Psoas muscle (tissue), 8 donors: Measurements from ENCODE around the gene PDE4D. TPM values are rescaled to one million over a fixed set of nuclear protein-coding genes. Genes with fewer than 3 reads are reported as not detected.

Experiments
- ATAC-seq, 4 donors: fragments of 200-7000 bp; cut with Tn5 transposase; one replicate each; pipeline ENCODE4 v1.9.1; 2020; ENCODE audit warnings: moderate library complexity in 3 of 4, mild to moderate bottlenecking in 2 of 4
- DNase-seq, 2 donors: peaks; one replicate each; pipeline ENCODE4 v3.0.0-alpha.2; 2020
- H3K27ac ChIP-seq: fragments of 200-600 bp; one replicate; pipeline ENCODE4 v1.8.0; 2022
- H3K27me3 ChIP-seq, 3 donors: fragments of 200-600 bp in 1 of 3; one replicate each; pipeline versions ENCODE4 v1.6.1 to v1.8.0; 2013 to 2022; ENCODE audit warnings: low read length in 2 of 3, mild to moderate bottlenecking in 2 of 3, moderate library complexity in 1 of 3; ENCODE audit not compliant: insufficient read depth in 3 of 3
- H3K36me3 ChIP-seq, 2 donors: fragments of 200-600 bp in 1 of 2; one replicate each; pipeline versions ENCODE4 v1.6.1 to v1.8.0; 2013 to 2022; ENCODE audit warnings: low read depth in 1 of 2, mild to moderate bottlenecking in 1 of 2, moderate library complexity in 1 of 2; ENCODE audit not compliant: insufficient read depth in 1 of 2
- H3K4me1 ChIP-seq: fragments of 200-600 bp; one replicate; pipeline ENCODE4 v1.8.0; 2022
- H3K4me3 ChIP-seq: fragments of 200-600 bp; one replicate; pipeline ENCODE4 v1.8.0; 2022; ENCODE audit warnings: mild to moderate bottlenecking
- H3K9me3 ChIP-seq: fragments of 200-600 bp; one replicate; pipeline ENCODE4 v1.8.0; 2022
- CTCF ChIP-seq: fragments of 200-600 bp; IDR thresholded peaks from one replicate; pipeline ENCODE4 v1.8.0; 2022; ENCODE audit warnings: antibody characterized with exemption
- WGBS, 3 donors: extraction: QIAGEN DNeasy Blood & Tissue Kit; methylation state at CpG; one replicate each; pipeline versions ENCODE4 v1.1.6 to v1.1.7; 2013; 5-methylcytosine and 5-hydroxymethylcytosine counted together
- intact Hi-C, 2 donors: fragments of 100-400 bp; cut with DNase I; formaldehyde crosslinking; loops; one replicate each; pipeline versions ENCODE4 v1.11.0 to v1.14.2; 2022
- long read RNA-seq, 2 donors: library from polyadenylated mRNA; unstranded; transcript quantifications; one replicate each; pipeline ENCODE4 v2.0.0, GENCODE V29; 2021
- polyA plus RNA-seq, 3 donors: library from polyadenylated mRNA; stranded (reverse); fragments of 200-250 nt; gene quantifications; one replicate each; pipeline ENCODE4 v1.2.3, GENCODE V29; 2013
- total RNA-seq, 4 donors: library from RNA; stranded (reverse); fragmentation: NEBNext Ultra II Directional in 2 of 4; extraction: Animal tissue kit (Norgen Biotek cat#: 25700) in 2 of 4; gene quantifications; one replicate each; pipeline versions ENCODE4 v1.2.1 to v1.2.4, GENCODE V29; 2021 to 2023
- donor health status: healthy with polysubstance abuse.
- donor health status: DM: no; HTN: no; CAD: no; lungs with moderate emphysema.
- donor health status: Bipolar disorder and iron deficiency.
- donor health status: healthy.
- donor health status: DM: yes; HTN: yes; CAD: no.
- donor health status: DM: no; HTN: no; CAD: no.
- donor health status: DM: no; HTN: no; CAD: no.
- donor health status: DM: yes; HTN: yes; CAD: no.

The PDE4D gene
- total RNA-seq (100 to 1,000 TPM in 3 of 4 donors, 10 to 100 TPM in 1; 88.7 to 283 (median 229) TPM), polyA plus RNA-seq (10 to 100 TPM; 42.6 to 60.3 (median 46.3) TPM)
- long read RNA-seq, donor 1, transcript PDE4D-204 (11 exons, 2,969 nt), result major isoform, 18 of 65 reads
- long read RNA-seq, donor 1, transcript PDE4D-223 (10 exons, 2,175 nt), result minor isoform, 11 of 65 reads
- long read RNA-seq, donor 1, partial matches to known transcripts, result 11 of 65 reads
- long read RNA-seq, donor 1, other reads (novel, unspliced or antisense), result 22 of 65 reads
- long read RNA-seq, donor 2, transcript PDE4D-223 (10 exons, 2,175 nt), result minor isoform, 6 of 96 reads
- long read RNA-seq, donor 2, transcript PDE4D-204 (11 exons, 2,969 nt), result major isoform, 12 of 96 reads
- long read RNA-seq, donor 2, partial matches to known transcripts, result 9 of 96 reads
- long read RNA-seq, donor 2, other reads (novel, unspliced or antisense), result 67 of 96 reads

GRCh38 chr5:59893429-59894227, at the start of gene PDE4D:
PDE4D (minus strand) TSS chr5:59893726.
- Histone ChIP-seq H3K27ac (no peak within 1 kb of the TSS), H3K9me3 (no peaks in the 10 kb centered on the region), H3K4me3 (peak within 1 kb of the TSS; percentile 35), H3K4me1 (no peaks in the 10 kb centered on the region), H3K36me3 (no peaks in the 10 kb centered on the region), H3K27me3 (peaks cover 4 to 45% (median 16%) of the 10 kb centered on the region in 3 donors)
- ATAC-seq (peak in 2 of 4 donors; percentile 23 to 43), DNase-seq (peak; percentile 43 to 59)
- no peak for TF ChIP-seq CTCF
- WGBS, 3 donors, result 1 to 2% (median 2%) methylated on average over 30 to 63 of the region's 63 CpGs
- intact Hi-C loops, result no loop called here

DNA sequence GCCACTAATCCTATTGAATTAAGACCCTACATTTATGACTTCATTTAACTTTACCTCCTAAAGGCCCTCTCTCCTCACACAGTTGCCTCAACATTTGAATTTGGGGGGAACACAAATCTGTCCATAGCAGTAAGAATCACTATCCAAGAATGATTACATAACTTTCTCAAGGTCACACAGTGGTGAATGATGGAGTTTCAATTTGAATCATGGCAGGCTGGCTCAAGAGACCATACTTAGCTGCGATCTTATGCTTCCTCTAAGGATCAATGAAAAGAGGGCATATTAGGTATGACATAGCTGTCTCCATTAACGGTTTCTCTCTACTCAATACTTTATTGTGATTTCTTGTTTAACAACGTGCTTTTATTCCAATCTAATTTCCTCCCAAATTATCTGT, 44.1 kb upstream of the PDE4D start:
- Histone ChIP-seq H3K27me3 (peaks cover 0 to 2% (median 0%) of the 10 kb centered on the region in 3 donors), H3K27ac (no peak overlapping the region), H3K9me3 (no peaks in the 10 kb centered on the region), H3K4me3 (no peak overlapping the region), H3K4me1 (no peaks in the 10 kb centered on the region), H3K36me3 (no peaks in the 10 kb centered on the region)
- DNase-seq (no peak), ATAC-seq (no peak)
- whole genome bisulfite sequencing, 3 donors, result 71 to 80% (median 74%) methylated on average over 3 of the region's 3 CpGs
- TF ChIP-seq CTCF, result no peak
- intact Hi-C loops, result loop anchor here in 1 of 2 donors (5.0 kb wide), 1 partner anchor 1545 kb away; no protein-coding TSS in a partner anchor

DNA sequence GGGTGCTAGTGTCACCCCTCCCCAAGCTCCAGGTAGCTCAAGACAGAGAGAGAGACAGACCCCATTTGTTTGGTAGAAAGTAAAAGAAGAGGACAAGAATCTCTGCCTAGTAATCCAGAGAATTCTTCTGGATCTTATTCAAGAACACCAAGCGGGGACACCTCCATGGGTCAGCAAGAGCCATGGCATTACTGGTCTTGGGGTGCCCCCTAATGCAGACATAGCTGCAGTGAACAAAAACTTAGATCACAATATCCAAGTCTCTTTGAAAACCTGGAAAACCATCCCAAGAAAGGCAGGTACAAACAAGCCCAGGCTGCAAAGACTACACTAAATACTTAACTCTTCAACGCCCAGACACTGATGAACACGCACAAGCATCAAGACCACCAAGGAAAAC, 29.9 kb upstream of the PDE4D start:
- no peaks in the 10 kb centered on the region for H3K4me1 ChIP-seq
- no peaks in the 10 kb centered on the region for H3K36me3 ChIP-seq
- no peaks in the 10 kb centered on the region for H3K27me3 ChIP-seq
- no peak for DNase-seq
- peak; percentile 15 for TF ChIP-seq CTCF
- ATAC-seq, result no peak
- 80 to 93% (median 90%) methylated on average over 3 of the region's 3 CpGs for WGBS, 3 donors
- intact Hi-C loops, result no loop called here
- no peak overlapping the region for H3K27ac ChIP-seq
- H3K9me3 ChIP-seq, result no peaks in the 10 kb centered on the region
- no peak overlapping the region for H3K4me3 ChIP-seq

- Histone ChIP-seq H3K4me1 (no peaks in the 10 kb centered on the region), H3K4me3 (no peak overlapping the region), H3K36me3 (no peaks in the 10 kb centered on the region), H3K27ac (no peak overlapping the region), H3K27me3 (no peaks in the 10 kb centered on the region), H3K9me3 (no peaks in the 10 kb centered on the region)
- TF ChIP-seq CTCF, result no peak
- intact Hi-C loops, result no loop called here
- 34 to 38% (median 38%) methylated on average over 1 of the region's 1 CpG for WGBS, 3 donors
- ATAC-seq (no peak), DNase-seq (no peak)
These were observed 28.7 kb upstream of the PDE4D start for GRCh38 chr5:59922220-59922619.
